ENCODE measurements around the gene RBM38.

DNA sequence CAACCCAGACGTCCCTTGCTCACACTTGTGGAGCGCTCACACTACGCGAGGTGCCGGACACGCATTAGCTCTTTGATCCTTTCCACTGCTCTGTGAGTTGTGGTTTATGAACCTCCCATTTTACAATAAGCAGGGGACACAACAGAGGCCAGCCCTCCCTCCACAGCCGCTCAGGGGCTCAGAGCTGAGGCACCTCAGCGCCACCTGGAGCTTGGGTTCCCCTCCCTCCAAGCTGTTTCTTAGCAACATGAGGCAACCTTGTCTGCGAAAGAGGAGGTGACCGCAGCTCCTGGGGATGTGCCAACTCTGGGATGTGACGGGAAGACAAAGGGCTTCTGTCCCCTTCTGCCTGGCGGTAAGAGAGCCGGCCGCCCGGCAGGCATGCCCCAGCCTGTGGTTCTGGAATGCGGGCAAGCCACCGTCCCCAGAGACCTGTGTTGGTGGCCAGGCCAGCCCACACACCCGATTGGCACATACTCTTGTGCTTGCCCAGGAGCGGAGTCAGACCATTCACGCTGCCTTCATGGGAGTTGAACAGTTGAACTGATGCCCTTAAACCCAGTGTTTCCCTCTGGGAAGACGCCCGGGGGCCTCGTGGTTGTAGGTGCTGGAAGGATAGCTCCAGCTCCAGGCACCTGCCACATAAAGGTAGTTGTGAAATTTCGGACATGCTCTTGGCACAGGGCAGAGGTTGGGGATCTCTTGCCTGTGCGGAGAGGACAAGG, 44.5 kb downstream of the RBM38 start:
- TF ChIP-seq, protein P1, sequence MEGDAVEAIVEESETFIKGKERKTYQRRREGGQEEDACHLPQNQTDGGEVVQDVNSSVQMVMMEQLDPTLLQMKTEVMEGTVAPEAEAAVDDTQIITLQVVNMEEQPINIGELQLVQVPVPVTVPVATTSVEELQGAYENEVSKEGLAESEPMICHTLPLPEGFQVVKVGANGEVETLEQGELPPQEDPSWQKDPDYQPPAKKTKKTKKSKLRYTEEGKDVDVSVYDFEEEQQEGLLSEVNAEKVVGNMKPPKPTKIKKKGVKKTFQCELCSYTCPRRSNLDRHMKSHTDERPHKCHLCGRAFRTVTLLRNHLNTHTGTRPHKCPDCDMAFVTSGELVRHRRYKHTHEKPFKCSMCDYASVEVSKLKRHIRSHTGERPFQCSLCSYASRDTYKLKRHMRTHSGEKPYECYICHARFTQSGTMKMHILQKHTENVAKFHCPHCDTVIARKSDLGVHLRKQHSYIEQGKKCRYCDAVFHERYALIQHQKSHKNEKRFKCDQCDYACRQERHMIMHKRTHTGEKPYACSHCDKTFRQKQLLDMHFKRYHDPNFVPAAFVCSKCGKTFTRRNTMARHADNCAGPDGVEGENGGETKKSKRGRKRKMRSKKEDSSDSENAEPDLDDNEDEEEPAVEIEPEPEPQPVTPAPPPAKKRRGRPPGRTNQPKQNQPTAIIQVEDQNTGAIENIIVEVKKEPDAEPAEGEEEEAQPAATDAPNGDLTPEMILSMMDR (IDR thresholded peaks at IDR 0.05): no peak
- no peak for TF ChIP-seq POLR2A (IDR thresholded peaks at IDR 0.05)

Data from esophagus squamous epithelium (tissue), 4 donors.